NCI-H748 treated with DMSO at 0.1 percent for 48 hours (cell line): ENCODE data around the gene CHI3L1.

Experiments used
- DNase-seq: peaks from one replicate; lab custom pipeline; 2025; lab: John Stamatoyannopoulos, UW

CHI3L1 gene

GRCh38 chr1:203168991-203169390 is 17.5 kb downstream of the CHI3L1 start:
- DNase-seq = no peak

- no peak for DNase-seq
These were observed 18.2 kb downstream of the CHI3L1 start for GRCh38 chr1:203168256-203168786.

GRCh38 chr1:203167913-203168200 is 18.6 kb downstream of the CHI3L1 start:
- DNase-seq = no peak

- DNase-seq = no peak
These were observed 19.2 kb downstream of the CHI3L1 start for GRCh38 chr1:203167026-203167912.

DNA sequence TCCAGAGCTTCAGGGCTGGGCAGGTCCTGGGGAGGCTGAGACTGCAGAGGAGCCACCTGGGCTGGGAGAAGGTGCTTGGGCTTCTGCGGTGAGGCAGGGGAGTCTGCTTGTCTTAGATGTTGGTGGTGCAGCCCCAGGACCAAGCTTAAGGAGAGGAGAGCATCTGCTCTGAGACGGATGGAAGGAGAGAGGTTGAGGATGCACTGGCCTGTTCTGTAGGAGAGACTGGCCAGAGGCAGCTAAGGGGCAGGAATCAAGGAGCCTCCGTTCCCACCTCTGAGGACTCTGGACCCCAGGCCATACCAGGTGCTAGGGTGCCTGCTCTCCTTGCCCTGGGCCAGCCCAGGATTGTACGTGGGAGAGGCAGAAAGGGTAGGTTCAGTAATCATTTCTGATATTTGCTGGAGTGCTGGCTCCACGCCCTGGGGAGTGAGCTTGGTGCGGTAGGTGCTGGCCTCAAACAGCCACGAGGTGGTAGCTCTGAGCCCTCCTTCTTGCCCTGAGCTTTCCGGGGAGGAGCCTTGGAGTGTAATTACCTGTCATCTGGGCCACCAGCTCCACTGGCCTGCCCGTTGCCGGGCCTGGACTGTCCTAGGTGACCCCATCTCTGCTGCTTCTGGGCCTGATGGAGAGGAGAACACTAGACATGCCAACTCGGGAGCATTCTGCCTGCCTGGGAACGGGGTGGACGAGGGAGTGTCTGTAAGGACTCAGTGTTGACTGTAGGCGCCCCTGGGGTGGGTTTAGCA is 20.1 kb downstream of the CHI3L1 start:
- DNase-seq = no peak

DNA sequence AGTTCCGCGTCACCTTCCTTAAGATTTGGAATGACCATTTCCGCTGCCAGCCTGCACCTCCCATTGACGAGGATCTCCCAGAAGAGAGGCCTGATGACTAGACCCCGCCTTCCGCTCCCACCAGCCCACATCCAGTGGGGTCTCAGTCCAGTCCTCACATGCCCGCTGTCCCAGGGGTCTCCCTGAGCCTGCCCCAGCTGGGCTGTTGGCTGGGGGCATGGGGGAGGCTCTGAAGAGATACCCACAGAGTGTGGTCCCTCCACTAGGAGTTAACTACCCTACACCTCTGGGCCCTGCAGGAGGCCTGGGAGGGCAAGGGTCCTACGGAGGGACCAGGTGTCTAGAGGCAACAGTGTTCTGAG is 20.7 kb downstream of the CHI3L1 start:
- DNase-seq = no peak

DNA sequence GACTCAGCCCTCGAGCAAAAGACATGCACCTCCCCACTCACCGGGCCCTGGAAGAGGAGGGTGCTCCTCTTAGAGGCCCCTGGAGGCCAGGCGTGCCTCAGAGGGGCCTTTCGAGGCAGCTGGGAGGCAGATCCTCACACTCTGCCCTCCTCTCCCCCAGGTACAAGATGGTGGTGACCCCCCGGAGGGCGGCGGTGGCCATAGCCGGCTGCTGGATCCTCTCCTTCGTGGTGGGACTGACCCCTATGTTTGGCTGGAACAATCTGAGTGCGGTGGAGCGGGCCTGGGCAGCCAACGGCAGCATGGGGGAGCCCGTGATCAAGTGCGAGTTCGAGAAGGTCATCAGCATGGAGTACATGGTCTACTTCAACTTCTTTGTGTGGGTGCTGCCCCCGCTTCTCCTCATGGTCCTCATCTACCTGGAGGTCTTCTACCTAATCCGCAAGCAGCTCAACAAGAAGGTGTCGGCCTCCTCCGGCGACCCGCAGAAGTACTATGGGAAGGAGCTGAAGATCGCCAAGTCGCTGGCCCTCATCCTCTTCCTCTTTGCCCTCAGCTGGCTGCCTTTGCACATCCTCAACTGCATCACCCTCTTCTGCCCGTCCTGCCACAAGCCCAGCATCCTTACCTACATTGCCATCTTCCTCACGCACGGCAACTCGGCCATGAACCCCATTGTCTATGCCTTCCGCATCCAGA is 21.3 kb downstream of the CHI3L1 start:
- no peak for DNase-seq

DNA sequence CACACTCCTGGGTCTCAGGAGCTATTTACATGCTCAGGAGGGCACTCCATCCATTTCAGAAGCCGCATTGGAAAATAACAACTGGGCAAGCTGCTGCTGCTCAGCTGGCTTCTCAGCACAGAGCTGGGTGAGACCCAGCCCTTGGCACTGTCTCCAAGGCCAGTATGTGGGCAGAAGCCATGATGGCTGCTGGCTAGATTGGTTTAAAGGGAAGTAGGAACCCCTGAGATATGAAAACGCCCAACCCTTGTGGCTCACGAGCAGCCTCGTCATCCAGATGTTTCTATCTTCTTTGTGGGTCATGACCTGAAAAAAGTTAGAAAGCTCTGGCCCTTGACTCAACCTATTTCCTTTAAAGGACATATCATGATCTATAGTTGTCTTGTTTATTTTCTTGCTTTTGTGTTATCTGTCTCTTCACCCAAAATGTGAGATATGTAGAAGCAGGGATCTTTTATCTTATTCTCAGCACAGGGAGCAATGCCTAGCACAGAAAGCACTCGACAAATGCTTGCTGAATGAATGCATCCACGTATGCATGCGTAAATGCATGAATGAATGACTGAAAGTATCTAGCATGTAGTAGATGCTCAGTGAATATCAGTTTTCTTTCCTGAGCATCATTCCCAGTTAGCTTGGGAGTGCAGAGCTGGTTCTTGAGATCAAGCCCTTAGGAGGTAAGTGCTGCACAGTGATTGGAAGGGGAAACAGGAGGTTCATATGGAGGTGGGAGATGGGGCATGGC is 22.4 kb downstream of the CHI3L1 start:
- DNase-seq = no peak

- no peak for DNase-seq
These were observed 24.1 kb downstream of the CHI3L1 start for GRCh38 chr1:203162403-203162802.

DNA sequence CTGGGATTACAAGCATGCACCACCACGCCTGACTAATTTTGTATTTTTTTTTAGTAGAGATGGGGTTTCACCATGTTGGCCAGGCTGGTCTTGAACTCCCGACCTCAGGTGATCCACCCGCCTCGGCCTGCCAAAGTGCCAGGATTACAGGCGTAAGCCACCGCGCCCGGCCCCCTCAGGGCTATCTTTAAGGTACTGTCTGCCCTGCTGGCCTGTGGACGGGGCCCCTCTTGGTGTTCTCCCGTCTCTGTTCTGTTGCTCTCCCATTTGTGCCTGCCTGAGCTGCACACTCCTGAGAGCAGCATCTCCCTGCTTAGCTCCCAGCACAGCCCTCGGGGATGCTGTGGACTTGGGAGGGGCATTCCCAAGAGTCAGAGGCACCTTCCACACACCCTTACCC is 24.8 kb downstream of the CHI3L1 start:
- DNase-seq = no peak

GRCh38 chr1:203161175-203161574 is 25.3 kb downstream of the CHI3L1 start:
- DNase-seq = no peak

DNA sequence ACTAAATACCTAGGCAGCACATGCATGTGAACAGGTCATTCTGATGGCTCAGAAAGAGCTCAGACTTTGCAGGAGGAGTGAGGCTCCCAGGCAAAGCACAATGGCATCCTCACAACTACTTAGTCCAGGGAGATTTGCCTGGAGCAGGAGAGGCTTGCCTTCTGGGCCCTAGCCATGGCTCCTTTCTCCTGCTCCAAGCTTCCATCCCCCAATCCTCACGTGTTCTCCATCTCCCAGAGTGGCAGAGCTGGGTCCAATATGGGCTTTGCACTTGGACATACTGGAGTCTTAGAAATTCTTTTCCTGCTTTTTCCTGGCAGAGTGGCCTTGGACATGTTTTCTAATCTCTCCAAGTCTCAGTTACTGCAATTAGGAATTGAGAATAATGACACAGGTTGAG is 26.7 kb downstream of the CHI3L1 start:
- no peak for DNase-seq

DNA sequence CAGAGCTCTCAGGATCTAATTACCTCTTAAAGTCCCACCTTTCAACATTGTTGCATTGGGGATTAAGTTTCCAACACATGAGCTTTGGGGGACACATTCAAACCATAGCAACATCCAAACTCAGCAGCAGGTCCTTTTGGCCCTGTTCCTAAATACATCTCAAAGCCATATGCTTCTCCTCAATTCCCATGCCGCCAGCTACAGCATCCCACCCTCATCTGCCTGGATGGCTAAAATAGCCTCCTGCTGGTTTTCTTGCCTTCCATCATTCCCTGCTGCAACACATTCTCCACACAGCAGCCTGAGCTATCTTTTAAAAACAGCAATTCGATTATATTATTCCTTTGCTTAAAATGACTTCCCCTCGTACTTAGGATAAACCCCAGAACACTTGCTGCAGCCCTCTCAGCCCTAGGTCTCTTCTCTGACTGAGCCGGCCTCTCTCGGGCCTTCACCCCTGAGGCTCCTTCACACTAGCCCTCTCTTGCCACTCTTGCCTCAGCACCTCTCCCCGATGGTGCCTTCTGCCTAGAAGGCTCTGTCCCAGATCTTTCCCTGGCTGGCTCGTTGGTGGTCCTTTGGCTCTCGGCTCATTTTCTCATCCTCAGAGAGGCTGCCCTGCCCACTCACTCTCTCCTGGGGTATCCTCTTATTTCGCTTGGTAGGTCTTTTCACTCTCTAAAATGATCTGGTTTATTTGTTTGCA is 27.4 kb downstream of the CHI3L1 start:
- DNase-seq = no peak

DNA sequence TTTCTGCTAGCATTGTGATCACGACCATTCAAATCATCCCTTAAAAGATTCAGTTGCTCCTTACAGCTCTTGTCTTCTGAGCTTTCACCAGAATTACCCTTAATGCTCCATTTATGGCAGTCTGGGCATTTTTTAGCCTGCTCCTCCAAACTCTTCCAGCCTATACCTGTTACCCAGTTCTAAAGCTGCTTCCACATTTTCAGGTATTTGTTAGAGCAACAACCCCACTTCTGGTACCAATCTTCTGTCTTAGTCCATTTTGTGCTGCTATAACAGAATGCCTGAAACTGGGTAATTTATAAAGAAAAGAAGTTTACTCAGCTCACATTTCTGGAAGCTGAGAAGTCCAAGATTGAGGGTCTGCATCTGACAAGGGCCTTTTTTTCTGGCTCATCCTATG is 28.1 kb downstream of the CHI3L1 start:
- DNase-seq = no peak

DNA sequence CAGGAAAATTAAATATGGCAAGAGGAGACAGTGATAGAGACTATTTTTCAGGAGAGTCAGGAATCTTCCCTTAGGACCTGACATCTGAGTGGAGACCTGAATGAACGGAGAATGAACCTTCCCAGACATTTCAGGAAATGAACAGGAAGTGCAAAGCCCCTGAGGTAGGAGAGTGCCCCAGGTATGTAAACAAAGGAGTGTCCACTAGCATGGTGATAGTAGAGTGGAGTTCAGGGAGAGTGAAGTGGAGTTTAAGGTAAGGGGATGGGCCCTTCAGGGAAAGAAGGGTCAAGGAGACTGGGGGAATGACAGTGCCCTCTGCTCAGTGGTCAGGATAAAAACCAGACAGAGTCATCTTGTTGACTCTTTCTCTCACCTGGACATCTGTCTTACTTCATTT is 30.2 kb downstream of the CHI3L1 start:
- DNase-seq = no peak

DNA sequence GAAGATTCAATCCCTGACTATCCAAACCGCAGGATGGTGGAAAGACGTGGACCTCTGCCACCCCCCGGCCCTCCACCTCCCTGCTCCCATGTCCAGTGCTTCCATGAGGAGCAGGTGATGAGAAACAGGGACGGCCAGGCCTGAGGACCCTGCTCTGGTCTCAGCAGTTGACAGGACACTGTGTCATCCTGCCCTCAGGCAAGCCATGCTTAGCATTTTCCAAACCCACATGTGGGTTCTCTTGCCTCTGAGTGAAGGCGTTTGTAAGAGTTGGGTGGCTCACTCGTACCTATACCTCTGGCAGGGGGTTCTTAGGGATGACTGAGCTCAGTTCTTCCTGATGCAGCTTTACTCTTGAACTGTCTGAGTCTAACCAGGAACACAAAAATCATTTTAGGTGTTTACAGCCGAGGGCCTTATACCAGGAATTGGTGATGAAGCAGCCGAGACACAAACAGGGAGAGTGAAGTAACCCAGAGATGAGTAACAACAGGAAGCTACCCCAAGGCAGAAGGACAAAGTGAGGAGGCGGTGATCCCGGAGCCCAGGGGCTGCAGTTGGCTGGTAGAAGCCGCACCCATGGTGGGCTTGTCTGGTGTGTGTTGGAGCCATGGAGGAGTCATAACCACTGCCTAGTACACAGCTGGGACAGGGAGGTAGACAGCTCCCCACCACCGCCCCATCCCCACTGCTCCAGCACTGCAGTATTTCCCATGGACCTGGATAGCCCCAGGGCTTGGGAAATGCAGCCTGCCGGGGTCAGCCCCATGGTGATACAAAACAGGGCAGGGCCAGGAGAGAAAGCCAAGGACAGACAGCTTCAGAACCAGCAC is 32.3 kb downstream of the CHI3L1 start:
- no peak for DNase-seq

- no peak for DNase-seq
These were observed 33.2 kb downstream of the CHI3L1 start for GRCh38 chr1:203153051-203153988.

- no peak for DNase-seq
These were observed 34.1 kb downstream of the CHI3L1 start for GRCh38 chr1:203152158-203153034.
